Fibroblast of peridontal ligament (primary cell): ENCODE measurements around the gene HEPACAM2.

Source experiments
- DNase-seq: peaks from one replicate; pipeline ENCODE4 v3.0.0-alpha.2; 2010; ENCODE audit errors: extremely low read depth

Gene HEPACAM2

DNA sequence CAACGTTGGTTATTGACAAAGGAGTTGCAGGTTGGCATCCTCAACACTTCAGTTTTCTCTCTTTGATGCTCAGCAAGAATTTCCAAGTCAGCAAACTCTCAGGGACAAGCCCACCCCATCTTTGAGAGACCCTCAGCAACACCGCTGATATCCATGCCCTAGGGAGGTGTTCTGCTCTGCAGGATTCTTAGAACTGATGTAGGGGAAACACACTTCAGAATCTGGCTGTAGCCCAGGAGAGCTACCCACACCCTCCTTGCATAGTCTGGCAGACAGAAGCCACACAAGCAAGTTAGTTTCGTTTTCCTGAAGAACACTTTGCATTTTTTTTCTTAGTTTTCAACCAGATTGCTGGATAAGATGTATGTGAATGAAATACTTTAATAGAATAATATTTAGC, 78.9 kb downstream of the HEPACAM2 start:
- DNase-seq, result peak; percentile 64

DNA sequence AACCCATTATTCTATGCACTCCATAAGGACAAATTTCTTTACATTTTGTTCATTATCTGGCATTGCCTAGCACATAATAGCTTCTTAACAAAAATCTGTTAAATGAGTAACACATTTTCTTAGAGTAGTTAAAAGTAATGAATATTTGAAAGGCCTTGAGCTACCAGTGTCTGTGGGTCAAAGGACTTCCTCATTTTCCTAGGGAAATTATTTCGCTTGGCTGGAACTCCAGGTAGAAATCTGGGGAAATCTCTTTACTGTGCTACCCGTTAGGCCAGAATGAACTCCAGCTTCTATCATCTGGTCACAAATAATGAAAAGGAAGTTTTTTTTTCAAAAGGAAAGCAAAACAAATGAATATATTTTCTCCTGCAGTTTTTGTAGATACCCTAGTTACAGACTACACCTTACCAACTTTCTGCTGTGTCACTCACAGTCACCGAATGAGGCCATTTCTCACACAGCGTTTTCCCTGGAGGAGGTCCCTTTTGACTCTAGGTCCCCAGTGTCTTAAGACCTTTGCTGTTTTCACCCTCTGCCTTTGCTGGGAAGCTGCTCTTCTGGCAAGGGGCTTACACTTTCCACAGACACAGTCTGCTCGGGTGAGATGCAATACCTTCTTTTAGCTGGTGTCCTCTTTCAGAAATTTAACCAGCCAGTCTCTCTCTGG, 79.7 kb downstream of the HEPACAM2 start:
- DNase-seq, result peak; percentile 37

- no peak for DNase-seq
Measured at GRCh38 chr7:93146036-93146435, 80.2 kb downstream of the HEPACAM2 start.

DNA sequence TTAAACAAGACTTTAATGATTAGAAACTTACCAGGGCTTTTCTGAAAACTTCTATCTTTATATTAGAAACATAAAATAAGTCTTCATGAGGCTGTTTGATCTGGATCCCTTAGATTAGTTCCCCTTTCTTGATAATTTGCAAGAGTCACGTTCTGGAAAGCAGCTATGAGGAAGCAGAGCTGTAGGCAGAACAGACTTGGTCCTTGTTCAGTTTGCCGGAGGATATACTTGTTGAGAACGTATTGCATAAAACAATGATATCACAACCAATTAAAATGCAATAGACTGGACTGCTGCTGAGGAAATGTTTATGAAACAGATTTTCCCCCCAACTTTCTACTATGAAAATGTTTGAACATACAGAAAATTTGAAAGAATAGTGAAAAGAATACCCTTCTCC, 80.9 kb downstream of the HEPACAM2 start:
- DNase-seq, result no peak

GRCh38 chr7:93142127-93142526, 84.1 kb downstream of the HEPACAM2 start:
- DNase-seq, result no peak

DNA sequence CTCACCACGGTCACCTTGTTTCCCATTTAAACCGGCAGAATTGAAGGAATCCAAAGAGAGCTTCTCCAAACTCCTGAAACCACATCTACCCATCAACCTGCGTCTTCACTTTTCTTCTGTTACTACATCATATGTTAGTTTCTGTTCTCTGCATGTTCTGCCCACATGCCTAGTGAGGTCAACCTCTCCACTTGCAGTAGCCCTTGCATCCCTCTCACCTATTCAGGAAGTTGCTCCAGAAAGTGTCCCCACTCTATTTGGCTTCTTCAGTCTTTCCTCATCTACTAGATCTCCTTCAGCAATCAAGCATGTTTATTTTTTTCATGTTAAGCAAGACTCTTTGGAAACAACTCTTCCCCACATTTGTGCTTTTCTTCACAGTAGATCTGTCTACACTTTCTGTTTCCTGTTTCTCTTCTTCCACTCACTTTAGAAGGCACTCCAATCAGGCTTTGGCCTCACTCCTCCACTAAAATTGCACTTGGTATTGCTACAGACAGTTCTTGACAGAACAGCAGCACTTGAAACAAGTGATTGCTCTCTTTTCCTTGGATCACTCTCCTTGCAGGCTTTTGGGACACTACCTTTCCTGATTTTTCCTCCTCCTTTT, 85.6 kb downstream of the HEPACAM2 start:
- DNase-seq, result no peak

GRCh38 chr7:93138576-93138975, 87.7 kb downstream of the HEPACAM2 start:
- no peak for DNase-seq
